Heart right ventricle (tissue), 16 donors: Measurements from ENCODE around the gene DNAH8. TPM values are rescaled to one million over a fixed set of nuclear protein-coding genes. Genes with fewer than 3 reads are reported as not detected.

ENCODE experiments used
- ATAC-seq, 8 donors: fragments of 200-7000 bp; cut with Tn5 transposase; one replicate each; pipeline ENCODE4 v1.9.1; 2020; ENCODE audit warnings: mild to moderate bottlenecking in 8 of 8, moderate library complexity in 8 of 8, moderate number of reproducible peaks in 1 of 8
- DNase-seq, 2 donors: peaks; one replicate each; pipeline ENCODE4 v3.0.0-alpha.2; 2020
- H3K27ac ChIP-seq, 10 donors: fragments of 200-600 bp; sonication (generic) in 2 of 10; one replicate each; pipeline versions ENCODE4 v1.5.0 to v1.8.0; 2020 to 2022; ENCODE audit warnings: mild to moderate bottlenecking in 3 of 10
- H3K27me3 ChIP-seq, 7 donors: fragments of 200-600 bp; one replicate each; pipeline ENCODE4 v1.8.0; 2021 to 2022; ENCODE audit warnings: mild to moderate bottlenecking in 2 of 7
- H3K36me3 ChIP-seq, 9 donors: fragments of 200-600 bp; sonication (generic) in 1 of 9; one replicate each; pipeline versions ENCODE4 v1.5.0 to v1.8.0; 2020 to 2022; ENCODE audit warnings: mild to moderate bottlenecking in 2 of 9
- H3K4me1 ChIP-seq, 9 donors: fragments of 200-600 bp; sonication (generic) in 1 of 9; one replicate each; pipeline versions ENCODE4 v1.5.0 to v1.8.0; 2020 to 2022; ENCODE audit warnings: mild to moderate bottlenecking in 4 of 9
- H3K4me3 ChIP-seq, 10 donors: fragments of 200-600 bp; sonication (generic) in 2 of 10; one replicate each; pipeline versions ENCODE4 v1.5.0 to v1.8.0; 2020 to 2022; ENCODE audit warnings: mild to moderate bottlenecking in 7 of 10, moderate library complexity in 2 of 10
- H3K9me3 ChIP-seq, 11 donors: fragments of 200-600 bp in 10 of 11; sonication (generic) in 2 of 11; one replicate each; pipeline versions ENCODE4 v1.5.0 to v1.8.0; 2013 to 2022; ENCODE audit warnings: mild to moderate bottlenecking in 2 of 11, control low read depth in 1 of 11, moderate library complexity in 1 of 11
- CTCF ChIP-seq, 9 donors: fragments of 200-600 bp; sonication (generic) in 2 of 9; IDR thresholded peaks; one replicate each; pipeline versions ENCODE4 v1.5.0 to v1.8.0; 2021 to 2022; ENCODE audit warnings: antibody characterized with exemption in 9 of 9, mild to moderate bottlenecking in 5 of 9, moderate library complexity in 1 of 9
- WGBS, 2 donors: extraction: QIAGEN DNeasy Blood & Tissue Kit; methylation state at CpG; one replicate each; pipeline ENCODE4 v1.1.7; 2013; ENCODE audit warnings: inconsistent platforms in 1 of 2; 5-methylcytosine and 5-hydroxymethylcytosine counted together
- intact Hi-C, 10 donors: fragments of 100-400 bp; cut with DNase I; formaldehyde crosslinking; loops; one replicate each; pipeline versions ENCODE4 v1.11.1 to v1.14.2; 2022
- polyA plus RNA-seq, 2 donors: library from polyadenylated mRNA; stranded (reverse); fragments of 200-250 nt; gene quantifications; one replicate each; pipeline ENCODE4 v1.2.3, GENCODE V29; 2013
- total RNA-seq, 10 donors: library from RNA; stranded (reverse); fragmentation: NEBNext Ultra II Directional in 3 of 10; extraction: Animal tissue kit (Norgen Biotek cat#: 25700) in 3 of 10; gene quantifications; one replicate each; pipeline versions ENCODE4 v1.2.1 to v1.2.4, GENCODE V29; 2021 to 2023
- donor health status: Arrhythmogenic right ventricular cardiomyopathy.
- donor health status: ischemic (EF 13 %, LVEDD 7.1; RV severe dilation, severe dysfunction).
- donor health status: healthy with polysubstance abuse.
- donor health status: DM: no; HTN: yes; CAD: no.
- donor health status: DM: no; HTN: no; CAD: no.
- donor health status: ischemic (EF 25% LVEDD 6.9; RV normal size, moderate dysfunction).
- donor health status: ischemic (EF 25% LVEDD 5.7; RV mildly dilated, moderate dysfunction).
- donor health status: healthy.
- donor health status: DM: yes; HTN: yes; CAD: no.
- donor health status: Ischemic cardiomyopathy.
- donor health status: ischemic (EF 35%, LVEDD 5.7; RV mildly dilated, moderate dysfunction).
- donor health status: nonischemic (EF 11% LVEDD 7.7; RV severe dilation, severe dysfunction).
- donor health status: DM: yes; HTN: yes; CAD: no.
- donor health status: PGD.
- donor health status: ischemic (EF 29% LVEDD 5.4; RV normal size, mild dysfunction).
- donor health status: nonischemic (EF 23%, LVEDD 6.1; RV moderate dilation, normal function).

DNAH8 gene
- total and polyA plus RNA-seq, 12 donors = 0.02 to 0.09 (median 0.03) TPM; not detected in 8

DNA sequence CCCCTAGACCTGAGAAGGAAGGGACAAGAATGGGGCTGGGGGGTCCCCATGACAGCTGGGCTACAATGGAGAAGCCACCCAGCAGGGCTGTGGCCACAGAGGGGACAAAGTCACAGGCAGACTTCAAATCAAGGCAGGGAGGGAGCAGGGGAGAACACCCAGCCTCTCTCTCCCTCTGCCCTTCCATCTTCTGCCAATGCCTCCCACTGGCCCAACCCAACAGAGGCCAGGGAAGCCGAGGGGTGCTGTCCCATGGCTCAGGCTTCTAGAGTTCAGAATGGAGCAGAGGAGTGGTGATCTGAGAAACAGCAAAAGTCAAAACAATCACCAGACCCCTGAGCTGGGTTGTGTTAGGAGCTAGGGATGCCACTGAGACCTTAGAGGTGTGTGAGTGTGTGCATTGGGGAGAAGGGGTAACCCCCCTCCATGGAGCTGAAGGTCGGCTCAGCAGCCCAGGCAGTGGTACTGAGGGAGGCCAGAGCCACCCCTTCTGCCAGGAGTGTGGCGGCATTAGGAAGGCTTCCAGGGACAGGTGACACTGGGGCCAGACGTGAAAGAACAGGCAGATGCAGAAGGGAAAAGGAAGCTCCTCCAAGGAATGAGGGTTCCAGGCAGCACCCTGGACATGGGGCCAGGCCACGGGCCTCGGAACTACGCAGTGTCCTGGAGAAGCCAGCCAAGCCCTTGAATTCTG, 345.5 kb downstream of the DNAH8 start:
- Histone ChIP-seq H3K4me1 (peaks cover 0 to 18% (median 11%) of the 10 kb centered on the region in 9 donors), H3K27me3 (peaks cover 0 to 17% (median 7%) of the 10 kb centered on the region in 7 donors), H3K9me3 (no peaks in the 10 kb centered on the region), H3K4me3 (no peak overlapping the region), H3K36me3 (no peaks in the 10 kb centered on the region), H3K27ac (no peak overlapping the region)
- no peak for TF ChIP-seq CTCF (IDR thresholded peaks at IDR 0.05)
- no peak for DNase-seq
- ATAC-seq = no peak
- 52 to 54% methylated on average over 7 of the region's 7 CpGs for WGBS, 2 donors
- intact Hi-C loops = no loop called here

GRCh38 chr6:39061182-39061581, 346.1 kb downstream of the DNAH8 start:
- H3K4me3 ChIP-seq = no peak overlapping the region
- peaks cover 0 to 17% (median 7%) of the 10 kb centered on the region in 7 donors for H3K27me3 ChIP-seq
- no peaks in the 10 kb centered on the region for H3K9me3 ChIP-seq
- no peak for ATAC-seq
- WGBS, 2 donors = 48 to 58% methylated on average over 6 of the region's 6 CpGs
- no peak overlapping the region for H3K27ac ChIP-seq
- intact Hi-C loops = no loop called here
- TF ChIP-seq CTCF (IDR thresholded peaks at IDR 0.05) = no peak
- H3K4me1 ChIP-seq = peaks cover 0 to 18% (median 11%) of the 10 kb centered on the region in 9 donors
- H3K36me3 ChIP-seq = no peaks in the 10 kb centered on the region
- DNase-seq = no peak

DNA sequence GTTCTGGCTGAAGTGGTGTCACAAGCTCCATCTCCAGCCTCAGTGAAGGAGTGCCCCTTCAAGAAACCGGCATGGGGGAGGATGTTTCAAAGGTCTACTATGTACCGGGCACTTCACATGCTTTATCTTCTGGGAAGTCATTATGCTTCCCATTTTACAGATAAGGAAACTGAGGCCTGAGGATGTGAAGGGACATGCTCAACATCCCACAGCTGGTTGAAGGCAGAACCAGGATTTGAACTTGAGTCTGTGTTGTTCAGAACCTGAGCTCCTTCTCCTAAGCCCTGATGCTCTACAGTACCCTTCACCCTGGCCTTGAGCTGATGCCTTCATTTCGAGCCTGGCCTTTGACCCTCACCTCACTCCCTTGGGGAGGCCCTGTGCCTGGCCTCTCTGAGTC, 346.5 kb downstream of the DNAH8 start:
- intact Hi-C loops = no loop called here
- no peak for ATAC-seq
- DNase-seq = no peak

More for the DNA sequence above, 346.5 kb downstream of the DNAH8 start:
- H3K27me3 ChIP-seq = peaks cover 0 to 17% (median 7%) of the 10 kb centered on the region in 7 donors
- no peaks in the 10 kb centered on the region for H3K9me3 ChIP-seq
- no peak for TF ChIP-seq CTCF (IDR thresholded peaks at IDR 0.05)
- 55 to 61% methylated on average over 3 of the region's 3 CpGs for WGBS, 2 donors
- no peak overlapping the region for H3K4me3 ChIP-seq
- no peaks in the 10 kb centered on the region for H3K36me3 ChIP-seq
- peak overlapping the region in 3 of 10 donors; percentile 7 to 15 (median 8) for H3K27ac ChIP-seq
- H3K4me1 ChIP-seq = peaks cover 0 to 18% (median 11%) of the 10 kb centered on the region in 9 donors
